Caco-2 (cell line): ENCODE results near the gene SNX1. TPM values are rescaled to one million over a fixed set of nuclear protein-coding genes. Genes with fewer than 3 reads are reported as not detected.

Experiments
- BruUV-seq: library from RNA; stranded (reverse); fragments of 400-500 nt; replicated peaks from 2 replicates; lab custom pipeline; 2021; lab: Mats Ljungman, UMichigan
- CTCF ChIA-PET: fragments of 300-600 bp; sonication (Branson Sonifier 250); formaldehyde crosslinking; loops from one replicate; lab custom pipeline; 2022; ENCODE audit warnings: antibody characterized with exemption; lab: Charles Lee
- POLR2A ChIA-PET: fragments of 300-600 bp; sonication (Branson Sonifier 250); formaldehyde crosslinking; loops from one replicate; lab custom pipeline; 2022; ENCODE audit warnings: antibody characterized with exemption; lab: Charles Lee
- DNase-seq, 2 experiments: peaks; one replicate each; pipeline versions ENCODE4 v3.0.0 to v3.0.0-alpha.2; 2020 to 2022
- H3K27me3 ChIP-seq: replicated peaks from 2 replicates; pipeline ENCODE4 v1.6.0; 2011; ENCODE audit warnings: low read length; ENCODE audit not compliant: control insufficient read depth, insufficient read depth
- H3K36me3 ChIP-seq: 2 replicates; pipeline ENCODE4 v1.5.1; 2011; ENCODE audit warnings: low read length; ENCODE audit not compliant: control insufficient read depth, insufficient read depth
- H3K4me1 ChIP-seq: fragments of 250-450 bp; sonication (Bioruptor Pico); 2 replicates; pipeline ENCODE4 v1.5.1; 2020; ENCODE audit warnings: mild to moderate bottlenecking
- H3K4me3 ChIP-seq: 2 replicates; pipeline ENCODE4 v1.5.1; 2011; ENCODE audit warnings: low read depth, mild to moderate bottlenecking, control low read depth, low read length
- H3K9me3 ChIP-seq: fragments of 250-450 bp; sonication (Bioruptor Pico); 2 replicates; pipeline ENCODE4 v1.5.1; 2020; ENCODE audit warnings: mild to moderate bottlenecking, moderate library complexity
- H3K27ac Mint-ChIP-seq: one replicate; pipeline ENCODE4 v1.8.0; 2022; ENCODE audit warnings: mixed read lengths; ENCODE audit not compliant: unreplicated experiment
- H3K27me3 Mint-ChIP-seq: one replicate; pipeline ENCODE4 v1.8.0; 2022; ENCODE audit warnings: mixed read lengths; ENCODE audit not compliant: insufficient read depth, unreplicated experiment
- H3K36me3 Mint-ChIP-seq: one replicate; pipeline ENCODE4 v1.8.0; 2022; ENCODE audit warnings: mild to moderate bottlenecking, mixed read lengths; ENCODE audit not compliant: insufficient read depth, unreplicated experiment
- H3K4me1 Mint-ChIP-seq: one replicate; pipeline ENCODE4 v1.8.0; 2022; ENCODE audit warnings: low read depth, mixed read lengths; ENCODE audit not compliant: unreplicated experiment
- H3K4me3 Mint-ChIP-seq: one replicate; pipeline ENCODE4 v1.8.0; 2022; ENCODE audit warnings: mild to moderate bottlenecking, moderate library complexity, mixed read lengths; ENCODE audit not compliant: unreplicated experiment
- H3K9me3 Mint-ChIP-seq: one replicate; pipeline ENCODE4 v1.8.0; 2022; ENCODE audit warnings: mixed read lengths; ENCODE audit not compliant: unreplicated experiment
- CTCF ChIP-seq, 2 experiments: fragments of 200-600 bp in 1 of 2; IDR thresholded peaks; 1 replicate in 1 of 2; 2 replicates in 1 of 2; pipeline versions ENCODE4 v1.5.1 to v1.8.0; 2011 to 2022; ENCODE audit warnings: antibody characterized with exemption in 1 of 2, control low read depth in 1 of 2, inconsistent platforms in 1 of 2, low read depth in 1 of 2, low read length in 1 of 2, mild to moderate bottlenecking in 1 of 2, moderate library complexity in 1 of 2; ENCODE audit not compliant: insufficient read depth in 1 of 2, severe bottlenecking in 1 of 2, unreplicated experiment in 1 of 2
- intact Hi-C: fragments of 100-400 bp; cut with micrococcal nuclease; formaldehyde crosslinking; loops from one replicate; pipeline ENCODE4 v1.10.0; 2022; ENCODE audit not compliant: unreplicated experiment
- total RNA-seq: library from RNA; stranded (reverse); gene quantifications from 2 replicates; pipeline ENCODE4 v1.2.3, GENCODE V29; 2022

The SNX1 gene
- total RNA-seq, 1 experiment from 2014 or later, result 75.7 TPM

DNA sequence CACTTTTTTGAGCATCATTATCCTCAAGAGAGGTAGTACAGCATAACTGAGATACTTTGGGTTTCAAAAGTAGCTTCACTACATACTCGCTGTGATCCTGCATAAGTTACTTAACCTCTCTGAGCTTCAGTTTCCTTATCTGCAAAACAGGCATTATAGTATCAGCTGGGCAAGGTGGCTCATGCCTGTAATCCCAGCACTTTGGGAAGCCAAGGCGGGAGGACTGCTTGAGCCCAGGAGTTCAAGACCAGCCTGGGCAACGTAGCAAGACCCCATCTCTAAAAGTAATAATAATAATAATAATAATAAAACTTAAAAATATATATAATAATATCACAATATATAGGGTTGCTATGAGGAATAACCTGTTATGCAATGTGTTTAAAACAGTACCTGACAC is 13.0 kb upstream of the SNX1 start:
- POLR2A ChIA-PET, result no interaction called here
- Mint-ChIP-seq H3K27ac (no peak overlapping the region), H3K27me3 (no peaks in the 10 kb centered on the region), H3K36me3 (no peaks in the 10 kb centered on the region), H3K4me3 (no peak overlapping the region), H3K9me3 (no peaks in the 10 kb centered on the region), H3K4me1 (no peaks in the 10 kb centered on the region)
- Histone ChIP-seq H3K27me3 (no peaks in the 10 kb centered on the region), H3K4me1 (no peaks in the 10 kb centered on the region), H3K9me3 (no peaks in the 10 kb centered on the region), H3K4me3 (no peak overlapping the region), H3K36me3 (no peaks in the 10 kb centered on the region)
- BruUV-seq, result no TSS peak
- DNase-seq, result no peak
- intact Hi-C loops, result no loop called here
- CTCF ChIA-PET, result no interaction called here
- no peak for TF ChIP-seq CTCF (IDR thresholded peaks at IDR 0.05; ENCODE audit: insufficient read depth in 1 of 2, low read depth in 1 of 2, low read length in 1 of 2, severe bottlenecking in 1 of 2, unreplicated experiment in 1 of 2)

- no peaks in the 10 kb centered on the region for H3K27me3 Mint-ChIP-seq
- CTCF ChIA-PET, result interaction anchor here (0.6 to 1.4 kb wide), 2 partner anchors 20 to 593 kb away, joined by 3 read pairs; no protein-coding TSS in a partner anchor
- intact Hi-C loops, result loop anchor here (5.0 kb wide), 1 partner anchor 587 kb away; the partner anchor contains the start of gene USP3
- no peak for DNase-seq
- Histone ChIP-seq H3K4me3 (no peak overlapping the region), H3K36me3 (no peaks in the 10 kb centered on the region; the same call in 1 of the 2 replicates), H3K27me3 (no peaks in the 10 kb centered on the region), H3K9me3 (no peaks in the 10 kb centered on the region), H3K4me1 (peaks cover 10% of the 10 kb centered on the region)
- no peak overlapping the region for H3K4me3 Mint-ChIP-seq
- peaks cover 18% of the 10 kb centered on the region for H3K4me1 Mint-ChIP-seq
- no peak overlapping the region for H3K27ac Mint-ChIP-seq
- H3K9me3 Mint-ChIP-seq, result no peaks in the 10 kb centered on the region
- POLR2A ChIA-PET, result no interaction called here
- peaks cover 27% of the 10 kb centered on the region for H3K36me3 Mint-ChIP-seq
- TF ChIP-seq CTCF (IDR thresholded peaks at IDR 0.05; ENCODE audit: insufficient read depth in 1 of 2, low read depth in 1 of 2, low read length in 1 of 2, severe bottlenecking in 1 of 2, unreplicated experiment in 1 of 2), result no peak
- BruUV-seq, result no TSS peak
These were observed 6.1 kb upstream of the SNX1 start for GRCh38 chr15:64089543-64090280.

DNA sequence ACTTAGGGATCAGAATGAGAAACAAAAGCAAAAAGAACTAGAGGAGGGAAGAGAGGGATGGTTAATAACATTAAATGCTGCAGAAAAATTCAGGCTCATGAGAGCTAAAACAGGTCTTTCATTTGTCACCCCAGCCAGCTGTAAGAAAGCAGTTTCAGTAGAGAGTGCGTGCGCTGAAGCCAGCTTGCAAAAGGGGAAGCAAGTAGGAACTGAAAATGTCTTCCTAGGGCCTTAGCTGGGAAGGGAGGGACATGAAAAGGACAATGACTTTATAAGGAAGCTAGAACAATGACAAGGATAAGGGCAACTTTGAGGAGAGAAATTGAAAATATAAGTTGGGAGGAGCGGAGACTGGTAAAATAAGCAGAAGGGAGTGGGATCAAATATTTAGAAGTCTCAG is 5.3 kb upstream of the SNX1 start:
- Mint-ChIP-seq H3K27me3 (no peaks in the 10 kb centered on the region), H3K9me3 (no peaks in the 10 kb centered on the region), H3K36me3 (peaks cover 27% of the 10 kb centered on the region), H3K4me3 (no peak overlapping the region), H3K4me1 (peaks cover 18% of the 10 kb centered on the region), H3K27ac (no peak overlapping the region)
- no peaks in the 10 kb centered on the region for H3K27me3 ChIP-seq
- POLR2A ChIA-PET, result no interaction called here
- CTCF ChIA-PET, result interaction anchor here (0.7 to 1.4 kb wide), 2 partner anchors 21 to 337 kb away, joined by 3 to 5 read pairs; no protein-coding TSS in a partner anchor
- TF ChIP-seq CTCF (IDR thresholded peaks at IDR 0.05; ENCODE audit: insufficient read depth in 1 of 2, low read depth in 1 of 2, low read length in 1 of 2, severe bottlenecking in 1 of 2, unreplicated experiment in 1 of 2), result no peak
- H3K36me3 ChIP-seq, result no peaks in the 10 kb centered on the region; the same call in 1 of the 2 replicates
- no peak for DNase-seq
- no peaks in the 10 kb centered on the region for H3K9me3 ChIP-seq
- BruUV-seq, result no TSS peak
- intact Hi-C loops, result loop anchor here (5.0 kb wide), 1 partner anchor 588 kb away; the partner anchor contains the start of gene USP3
- peaks cover 18% of the 10 kb centered on the region for H3K4me1 ChIP-seq
- H3K4me3 ChIP-seq, result no peak overlapping the region
